IMR-90 (cell line): ENCODE measurements around the gene GSTT4.
"Not testable (repeated sequence)": the region's sequence is repeated elsewhere in the genome, so short reads cannot be mapped to it uniquely, and the experiment has no call there.

Experiments used
- BHLHE40 ChIP-seq: fragments of 150-350 bp; IDR thresholded peaks from 2 replicates; pipeline ENCODE4 v1.6.1; 2016; ENCODE audit warnings: mild to moderate bottlenecking, low read depth, low read length
- CEBPB ChIP-seq: IDR thresholded peaks from 2 replicates; pipeline ENCODE4 v1.6.1; 2012; ENCODE audit warnings: low read depth, low read length, improper control_type of control experiment
- CHD1 ChIP-seq: IDR thresholded peaks from 2 replicates; pipeline ENCODE4 v1.6.1; 2012; ENCODE audit warnings: low read depth, low read length, improper control_type of control experiment
- CTCF ChIP-seq: conservative IDR thresholded peaks from 2 replicates; pipeline ENCODE4 v1.5.1; 2012; ENCODE audit warnings: mild to moderate bottlenecking, low read depth, low read length, improper control_type of control experiment
- ELK1 ChIP-seq: fragments of 150-350 bp; IDR thresholded peaks from 2 replicates; pipeline ENCODE4 v1.6.1; 2016; ENCODE audit warnings: low read depth, mild to moderate bottlenecking, low read length, moderate library complexity, borderline replicate concordance
- FOS ChIP-seq: fragments of 150-350 bp; IDR thresholded peaks from 2 replicates; pipeline ENCODE4 v1.6.1; 2016; ENCODE audit warnings: low read depth, low read length
- MAZ ChIP-seq: IDR thresholded peaks from 2 replicates; pipeline ENCODE4 v1.6.1; 2012; ENCODE audit warnings: low read depth, mild to moderate bottlenecking, low read length, improper control_type of control experiment, moderate library complexity, borderline replicate concordance
- MXI1 ChIP-seq: IDR thresholded peaks from 2 replicates; pipeline ENCODE4 v1.6.1; 2012; ENCODE audit warnings: low read depth, mild to moderate bottlenecking, low read length, moderate library complexity, borderline replicate concordance
- POLR2A ChIP-seq: IDR thresholded peaks from 2 replicates; pipeline ENCODE4 v1.6.1; 2012; ENCODE audit warnings: mild to moderate bottlenecking, low read depth, low read length
- RAD21 ChIP-seq: IDR thresholded peaks from 2 replicates; pipeline ENCODE4 v1.6.1; 2012; ENCODE audit warnings: low read length, improper control_type of control experiment
- RFX5 ChIP-seq: IDR thresholded peaks from 2 replicates; pipeline ENCODE4 v1.8.0; 2012; ENCODE audit warnings: low read depth, mild to moderate bottlenecking, low read length, moderate library complexity
- SMC3 ChIP-seq: fragments of 150-350 bp; IDR thresholded peaks from 2 replicates; pipeline ENCODE4 v1.6.1; 2016; ENCODE audit warnings: low read depth, mild to moderate bottlenecking, antibody characterized with exemption, low read length, moderate library complexity
- USF2 ChIP-seq: fragments of 150-350 bp; IDR thresholded peaks from 2 replicates; pipeline ENCODE4 v1.6.1; 2017; ENCODE audit warnings: mild to moderate bottlenecking, antibody characterized with exemption, low read length, low read depth

- not testable (repeated sequence) for TF ChIP-seq USF2, POLR2A, CTCF, BHLHE40, CHD1, RFX5, MXI1, SMC3, MAZ, ELK1, CEBPB, FOS, RAD21
Measured at GRCh38 chr22:23954193-23954990, 50.9 kb downstream of the GSTT4 start.
